Karpas-422 (cell line): Measurements from ENCODE around the gene IRF3. TPM values are rescaled to one million over a fixed set of nuclear protein-coding genes. Genes with fewer than 3 reads are reported as not detected.
A peak's percentile ranks its signal among the peaks of the same experiment; 100 is the strongest.

Source experiments
- DNase-seq: peaks from one replicate; pipeline ENCODE4 v3.0.0-alpha.2; 2015
- H2AFZ ChIP-seq: fragments of 200-600 bp; sonication (generic); 2 replicates; pipeline ENCODE4 v1.6.1; 2014; ENCODE audit warnings: antibody characterized with exemption, low read length, mixed read lengths
- H3K27ac ChIP-seq: fragments of 200-600 bp; sonication (generic); 2 replicates; pipeline ENCODE4 v1.5.1; 2014; ENCODE audit warnings: mild to moderate bottlenecking, low read length, moderate library complexity
- H3K27me3 ChIP-seq: fragments of 200-600 bp; sonication (generic); 2 replicates; pipeline ENCODE4 v1.6.1; 2014; ENCODE audit warnings: low read length, mixed read lengths
- H3K36me3 ChIP-seq: fragments of 200-600 bp; sonication (generic); 2 replicates; pipeline ENCODE4 v1.6.1; 2014; ENCODE audit warnings: low read length, mixed read lengths; ENCODE audit not compliant: insufficient read depth
- H3K4me1 ChIP-seq: fragments of 200-600 bp; sonication (generic); 2 replicates; pipeline ENCODE4 v1.6.1; 2014; ENCODE audit warnings: mild to moderate bottlenecking, low read length, mixed read lengths
- H3K4me2 ChIP-seq: fragments of 200-600 bp; sonication (generic); 2 replicates; pipeline ENCODE4 v1.6.1; 2014; ENCODE audit warnings: low read length, low read depth, mild to moderate bottlenecking; ENCODE audit not compliant: poor library complexity, severe bottlenecking
- H3K4me3 ChIP-seq: fragments of 200-600 bp; sonication (generic); 2 replicates; pipeline ENCODE4 v1.5.1; 2014; ENCODE audit warnings: mild to moderate bottlenecking, antibody characterized with exemption, low read length, mixed read lengths
- H3K79me2 ChIP-seq: fragments of 200-600 bp; sonication (generic); 2 replicates; pipeline ENCODE4 v1.6.1; 2014; ENCODE audit warnings: mild to moderate bottlenecking, low read length, mixed read lengths
- H3K9ac ChIP-seq: fragments of 200-600 bp; sonication (generic); 2 replicates; pipeline ENCODE4 v1.6.0; 2014; ENCODE audit warnings: low read length
- H3K9me2 ChIP-seq: fragments of 200-600 bp; sonication (generic), shearing (Covaris generic); replicated peaks from 2 replicates; pipeline ENCODE4 v1.6.0; 2014; ENCODE audit warnings: mild to moderate bottlenecking, low read length, moderate library complexity; ENCODE audit not compliant: insufficient read depth
- H3K9me3 ChIP-seq: fragments of 300-700, 200-600 bp; sonication (generic); 2 replicates; pipeline ENCODE4 v1.6.1; 2014; ENCODE audit warnings: low read length, mixed read lengths
- H4K20me1 ChIP-seq: fragments of 200-600 bp; sonication (generic); 2 replicates; pipeline ENCODE4 v1.6.1; 2014; ENCODE audit warnings: mild to moderate bottlenecking, antibody characterized with exemption, low read length, low read depth; ENCODE audit not compliant: insufficient read depth
- total RNA-seq: library from RNA; depleted of rRNA; stranded (reverse); fragments of >200 nt; shearing (Covaris generic); gene quantifications from 2 replicates; pipeline ENCODE4 v1.2.3, GENCODE V29; 2014; ENCODE audit warnings: low replicate concordance

The IRF3 gene
- total RNA-seq, 1 experiment from 2014 or later: 78.2 TPM

GRCh38 chr19:49684251-49684982, 18.8 kb upstream of the IRF3 start:
- peaks cover 52% of the 10 kb centered on the region for H4K20me1 ChIP-seq
- H3K4me2 ChIP-seq: no peak overlapping the region
- no peak overlapping the region for H3K4me3 ChIP-seq
- H3K27me3 ChIP-seq: no peaks in the 10 kb centered on the region
- H3K9ac ChIP-seq: no peak overlapping the region
- H3K9me3 ChIP-seq: no peaks in the 10 kb centered on the region
- peaks cover 46% of the 10 kb centered on the region for H3K36me3 ChIP-seq
- no peak overlapping the region for H3K27ac ChIP-seq
- H3K4me1 ChIP-seq: peaks cover 17% of the 10 kb centered on the region
- no peak overlapping the region for H2AFZ ChIP-seq
- DNase-seq: peak; percentile 87
- H3K79me2 ChIP-seq: peaks cover 28% of the 10 kb centered on the region
- H3K9me2 ChIP-seq: no peaks in the 10 kb centered on the region

GRCh38 chr19:49683814-49684250, 18.2 kb upstream of the IRF3 start:
- DNase-seq: no peak
- Histone ChIP-seq H3K9ac (no peak overlapping the region), H3K9me2 (no peaks in the 10 kb centered on the region), H3K27ac (no peak overlapping the region), H4K20me1 (peaks cover 57% of the 10 kb centered on the region), H3K4me1 (peaks cover 23% of the 10 kb centered on the region), H3K79me2 (peaks cover 34% of the 10 kb centered on the region), H3K27me3 (no peaks in the 10 kb centered on the region), H3K9me3 (no peaks in the 10 kb centered on the region), H3K4me2 (no peak overlapping the region), H2AFZ (no peak overlapping the region), H3K4me3 (no peak overlapping the region), H3K36me3 (peaks cover 46% of the 10 kb centered on the region)

DNA sequence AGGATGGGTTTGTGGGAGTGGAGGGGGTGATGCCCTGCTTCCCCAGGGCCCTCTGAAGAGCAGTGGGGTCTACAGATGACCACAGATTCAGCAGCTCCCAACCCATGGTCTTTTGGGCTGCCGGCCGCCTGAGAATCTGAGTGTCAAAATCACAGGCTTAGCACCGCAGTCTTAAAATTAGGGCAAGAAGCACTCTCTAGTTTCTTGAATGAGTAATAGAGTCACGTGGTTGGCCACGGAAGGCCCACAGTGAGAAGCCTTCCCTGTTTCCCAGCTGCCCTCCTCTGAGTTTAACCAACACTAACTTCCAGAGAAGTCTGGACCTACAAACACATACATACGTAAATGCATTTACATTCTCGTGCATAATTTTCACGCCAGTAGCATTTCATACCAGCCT, 16.6 kb upstream of the IRF3 start:
- H2AFZ ChIP-seq: no peak overlapping the region
- H3K36me3 ChIP-seq: peaks cover 46% of the 10 kb centered on the region
- H3K4me1 ChIP-seq: peaks cover 29% of the 10 kb centered on the region
- peaks cover 50% of the 10 kb centered on the region for H3K79me2 ChIP-seq
- H4K20me1 ChIP-seq: peaks cover 64% of the 10 kb centered on the region
- H3K27ac ChIP-seq: no peak overlapping the region
- DNase-seq: peak; percentile 39
- no peaks in the 10 kb centered on the region for H3K27me3 ChIP-seq
- H3K9me3 ChIP-seq: no peaks in the 10 kb centered on the region
- H3K9ac ChIP-seq: no peak overlapping the region
- H3K9me2 ChIP-seq: no peaks in the 10 kb centered on the region
- no peak overlapping the region for H3K4me2 ChIP-seq
- no peak overlapping the region for H3K4me3 ChIP-seq

- no peaks in the 10 kb centered on the region for H3K9me3 ChIP-seq
- H3K4me3 ChIP-seq: no peak overlapping the region
- no peaks in the 10 kb centered on the region for H3K27me3 ChIP-seq
- no peaks in the 10 kb centered on the region for H3K9me2 ChIP-seq
- no peak overlapping the region for H3K4me2 ChIP-seq
- DNase-seq: no peak
- H2AFZ ChIP-seq: no peak overlapping the region
- H3K79me2 ChIP-seq: peaks cover 52% of the 10 kb centered on the region
- H3K9ac ChIP-seq: no peak overlapping the region
- peaks cover 29% of the 10 kb centered on the region for H3K4me1 ChIP-seq
- H3K36me3 ChIP-seq: peaks cover 46% of the 10 kb centered on the region
- H3K27ac ChIP-seq: no peak overlapping the region
- H4K20me1 ChIP-seq: peaks cover 64% of the 10 kb centered on the region
Observed at GRCh38 chr19:49681830-49682229, 16.2 kb upstream of the IRF3 start.

DNA sequence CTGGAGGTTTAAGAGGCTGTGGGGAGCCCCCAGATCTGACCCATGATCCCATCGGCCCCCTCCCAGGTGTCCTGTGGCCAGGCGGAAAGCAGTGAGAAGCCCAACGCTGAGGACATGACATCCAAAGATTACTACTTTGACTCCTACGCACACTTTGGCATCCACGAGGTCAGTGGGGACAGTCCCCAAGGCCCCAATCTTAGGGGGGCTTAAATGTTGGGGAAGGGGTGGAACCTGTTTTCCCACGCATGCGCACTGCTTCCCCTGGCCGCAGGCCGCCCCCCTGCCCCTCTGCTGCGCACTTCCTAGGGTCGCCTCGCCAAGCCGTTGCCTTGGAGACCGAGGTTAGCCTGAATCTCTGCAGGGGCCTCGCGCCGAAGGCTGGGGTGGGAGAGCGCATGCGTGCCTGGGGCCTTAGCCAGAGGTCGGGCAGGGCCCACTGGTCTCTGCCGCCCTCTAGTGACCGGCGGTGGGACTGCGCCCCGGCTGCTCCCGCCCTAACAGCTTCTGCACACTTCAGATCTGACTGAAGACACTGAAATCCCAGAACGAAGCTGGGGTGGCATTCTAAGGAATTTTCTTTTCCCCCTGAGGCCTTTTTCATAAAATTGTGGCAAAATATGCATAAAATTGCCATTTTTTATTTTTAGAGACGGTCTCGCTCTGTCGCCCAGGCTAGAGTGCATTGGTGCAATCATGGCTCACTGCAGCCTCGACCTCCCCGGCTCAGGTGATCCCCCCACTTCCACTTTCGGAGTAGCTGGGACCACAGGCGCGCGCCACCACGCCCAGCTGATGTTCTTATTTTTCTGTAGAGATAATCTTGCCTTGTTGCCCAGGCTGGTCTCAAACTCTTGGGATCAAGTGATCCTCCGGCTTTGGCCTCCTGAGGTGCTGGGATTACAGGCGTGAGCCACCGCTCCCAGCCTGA, 15.0 kb upstream of the IRF3 start:
- Histone ChIP-seq H3K4me2 (peak overlapping the region; percentile 76), H2AFZ (no peak overlapping the region), H4K20me1 (peaks cover 58% of the 10 kb centered on the region), H3K9ac (peak overlapping the region; percentile 58), H3K36me3 (peaks cover 40% of the 10 kb centered on the region), H3K9me2 (no peaks in the 10 kb centered on the region), H3K79me2 (peaks cover 52% of the 10 kb centered on the region), H3K4me1 (peaks cover 33% of the 10 kb centered on the region), H3K9me3 (no peaks in the 10 kb centered on the region), H3K27ac (peak overlapping the region; percentile 32), H3K27me3 (no peaks in the 10 kb centered on the region), H3K4me3 (peak overlapping the region; percentile 92)
- peak; percentile 99 for DNase-seq

- H3K27ac ChIP-seq: peak overlapping the region; percentile 32
- peak overlapping the region; percentile 92 for H3K4me3 ChIP-seq
- H3K9me2 ChIP-seq: no peaks in the 10 kb centered on the region
- H3K9ac ChIP-seq: peak overlapping the region; percentile 58
- no peaks in the 10 kb centered on the region for H3K27me3 ChIP-seq
- no peak overlapping the region for H2AFZ ChIP-seq
- peaks cover 36% of the 10 kb centered on the region for H3K4me1 ChIP-seq
- H3K9me3 ChIP-seq: no peaks in the 10 kb centered on the region
- H4K20me1 ChIP-seq: peaks cover 50% of the 10 kb centered on the region
- H3K79me2 ChIP-seq: peaks cover 52% of the 10 kb centered on the region
- peak overlapping the region; percentile 76 for H3K4me2 ChIP-seq
- DNase-seq: peak; percentile 56
- H3K36me3 ChIP-seq: peaks cover 32% of the 10 kb centered on the region
Observed at GRCh38 chr19:49679771-49680413, 14.2 kb upstream of the IRF3 start.

- Histone ChIP-seq H4K20me1 (peaks cover 45% of the 10 kb centered on the region), H3K27ac (peak overlapping the region; percentile 32; the same call in 1 of the 2 replicates), H3K9me2 (no peaks in the 10 kb centered on the region), H3K4me2 (peak overlapping the region; percentile 76), H3K79me2 (peaks cover 52% of the 10 kb centered on the region), H3K9me3 (no peaks in the 10 kb centered on the region), H3K36me3 (peaks cover 26% of the 10 kb centered on the region), H3K27me3 (no peaks in the 10 kb centered on the region), H3K4me1 (peaks cover 43% of the 10 kb centered on the region), H3K4me3 (peak overlapping the region; percentile 92), H2AFZ (no peak overlapping the region), H3K9ac (peak overlapping the region; percentile 98)
- DNase-seq: no peak
Observed at GRCh38 chr19:49678985-49679770, 13.5 kb upstream of the IRF3 start.
